Muscle of leg (tissue), 11 donors: ENCODE results near the gene PSMC4. TPM values are rescaled to one million over a fixed set of nuclear protein-coding genes. Genes with fewer than 3 reads are reported as not detected.
A peak's percentile ranks its signal among the peaks of the same experiment; 100 is the strongest.

Experiments used
- DNase-seq: peaks from one replicate; pipeline ENCODE4 v3.0.0; 2013
- H3K27ac ChIP-seq: one replicate; pipeline ENCODE4 v1.5.1; 2013; ENCODE audit warnings: mild to moderate bottlenecking, low read length, control low read depth
- H3K27me3 ChIP-seq: one replicate; pipeline ENCODE4 v1.6.1; 2013; ENCODE audit warnings: low read length; ENCODE audit not compliant: control insufficient read depth, insufficient read depth
- H3K36me3 ChIP-seq: one replicate; pipeline ENCODE4 v1.6.1; 2013; ENCODE audit warnings: low read length; ENCODE audit not compliant: control insufficient read depth, insufficient read depth
- H3K4me1 ChIP-seq: one replicate; pipeline ENCODE4 v1.6.1; 2013; ENCODE audit warnings: low read length; ENCODE audit not compliant: control insufficient read depth, insufficient read depth
- H3K4me3 ChIP-seq: one replicate; pipeline ENCODE4 v1.5.1; 2013; ENCODE audit warnings: low read length, control low read depth
- H3K9me3 ChIP-seq: replicated peaks from 2 replicates; pipeline ENCODE4 v1.6.1; 2013; ENCODE audit warnings: low read depth, low read length; ENCODE audit not compliant: control insufficient read depth
- WGBS: methylation state at CpG from one replicate; pipeline ENCODE4 v1.1.5; 2013; ENCODE audit warnings: missing lambda C conversion rate; ENCODE audit not compliant: insufficient coverage; 5-methylcytosine and 5-hydroxymethylcytosine counted together
- polyA plus RNA-seq, 8 donors: library from polyadenylated mRNA; unstranded; fragments of 120-200 nt; gene quantifications; one replicate each; pipeline versions ENCODE4 v1.2.1 to v1.2.3, GENCODE V29; 2013; ENCODE audit warnings: inconsistent platforms in 1 of 8, low replicate concordance in 1 of 8; ENCODE audit not compliant: insufficient read length in 8 of 8, insufficient read depth in 1 of 8
- total RNA-seq: library from RNA; stranded (reverse); fragments of 120-200 nt; gene quantifications from one replicate; pipeline ENCODE4 v1.2.4, GENCODE V29; 2013

Gene PSMC4
- total and polyA plus RNA-seq, 9 donors = 53.4 to 66.7 (median 60.6) TPM

DNA sequence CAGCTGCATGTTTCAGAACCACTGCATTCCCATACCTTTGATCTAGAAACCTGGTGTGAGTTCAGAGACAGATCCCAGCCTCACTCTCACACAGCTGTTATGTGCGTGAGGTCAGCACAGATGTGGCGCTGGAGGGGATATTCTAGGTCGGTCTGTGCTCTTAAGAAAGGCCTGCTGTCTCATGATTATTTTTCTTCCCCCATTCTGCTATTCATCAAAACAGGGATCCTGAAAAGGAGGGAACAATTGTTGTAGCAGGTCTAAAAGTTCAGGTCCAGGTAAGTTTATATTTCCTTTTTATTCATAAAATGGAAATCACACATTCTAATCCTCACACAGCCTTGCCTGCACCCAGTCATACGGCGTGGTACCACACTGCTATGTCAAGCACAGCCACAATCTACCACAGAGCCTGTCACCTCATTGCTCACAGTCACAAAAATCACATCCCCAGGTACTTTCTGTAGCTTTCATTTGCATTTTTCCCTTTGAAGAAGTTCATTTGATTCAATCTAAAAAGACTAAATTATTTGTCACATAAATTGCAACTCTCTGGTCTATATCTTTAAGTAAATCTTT is 26.8 kb downstream of the PSMC4 start:
- Histone ChIP-seq H3K9me3 (peaks cover 4% of the 10 kb centered on the region), H3K27ac (peak overlapping the region; percentile 89), H3K4me3 (peak overlapping the region; percentile 66), H3K27me3 (no peaks in the 10 kb centered on the region), H3K36me3 (no peaks in the 10 kb centered on the region), H3K4me1 (peaks cover 12% of the 10 kb centered on the region)
- 96% methylated on average over 2 of the region's 5 CpGs for WGBS
- DNase-seq = no peak

- Histone ChIP-seq H3K27ac (no peak overlapping the region), H3K4me1 (peaks cover 12% of the 10 kb centered on the region), H3K27me3 (no peaks in the 10 kb centered on the region), H3K36me3 (no peaks in the 10 kb centered on the region), H3K9me3 (peaks cover 4% of the 10 kb centered on the region), H3K4me3 (no peak overlapping the region)
- WGBS = 95% methylated on average over 2 of the region's 4 CpGs
- DNase-seq = no peak
Measured at GRCh38 chr19:39998501-39998900, 27.5 kb downstream of the PSMC4 start.

DNA sequence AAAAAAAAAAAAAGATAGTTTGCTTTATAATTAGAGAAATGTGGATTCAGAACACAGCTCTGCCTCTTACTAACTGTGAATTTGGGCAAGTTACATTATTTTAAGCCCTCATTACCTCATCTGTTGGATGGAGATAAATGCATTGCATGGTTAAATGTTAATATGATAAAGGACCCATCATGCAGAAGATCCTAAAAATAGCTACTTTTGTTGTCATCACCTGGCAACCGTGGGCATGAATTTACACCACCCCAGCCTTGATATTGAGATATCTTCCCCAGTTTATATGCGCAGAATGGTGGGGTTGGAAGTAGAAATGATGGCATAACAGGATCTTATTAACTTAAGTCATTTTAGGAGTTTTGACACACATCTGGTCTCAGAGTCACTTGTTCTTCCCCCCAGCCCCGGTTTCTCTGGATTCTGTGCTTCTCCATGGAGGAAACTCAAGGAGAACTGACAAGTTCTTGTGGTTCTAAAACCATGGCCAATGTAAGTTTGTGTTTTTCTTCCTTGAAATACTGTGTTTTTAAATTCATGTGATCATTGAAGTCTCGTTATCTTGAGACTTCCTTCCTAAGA is 34.8 kb downstream of the PSMC4 start:
- no peak for DNase-seq
- no peak overlapping the region for H3K4me3 ChIP-seq
- H3K27me3 ChIP-seq = no peaks in the 10 kb centered on the region
- 100% methylated on average over 1 of the region's 4 CpGs for WGBS
- H3K27ac ChIP-seq = no peak overlapping the region
- H3K36me3 ChIP-seq = peaks cover 16% of the 10 kb centered on the region
- H3K4me1 ChIP-seq = peaks cover 4% of the 10 kb centered on the region
- H3K9me3 ChIP-seq = peaks cover 3% of the 10 kb centered on the region

DNA sequence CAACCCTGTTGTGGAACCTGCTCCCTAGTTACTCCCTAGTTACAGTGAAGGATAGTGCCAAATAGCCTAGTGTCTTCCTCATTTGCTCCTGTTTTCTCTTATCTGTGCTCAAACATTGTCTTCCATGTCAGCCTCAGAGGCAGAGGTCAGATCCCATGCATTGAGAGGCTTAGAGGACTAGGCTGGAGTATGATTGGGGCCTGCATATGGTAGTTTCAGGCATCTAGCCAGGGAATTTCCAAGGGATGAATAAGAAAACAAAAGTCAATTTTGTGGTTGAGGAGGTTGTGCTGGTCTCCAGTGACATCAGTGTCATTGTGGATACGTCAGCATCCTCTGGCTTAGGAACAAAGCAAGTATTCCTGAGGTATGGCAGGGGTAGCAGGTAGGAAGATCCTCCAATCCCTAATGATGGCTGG is 35.3 kb downstream of the PSMC4 start:
- peak; percentile 10 for DNase-seq
- no CpG with 5 or more reads among the region's 1 CpG for WGBS
- H3K36me3 ChIP-seq = peaks cover 16% of the 10 kb centered on the region
- peaks cover 3% of the 10 kb centered on the region for H3K9me3 ChIP-seq
- peaks cover 4% of the 10 kb centered on the region for H3K4me1 ChIP-seq
- no peak overlapping the region for H3K27ac ChIP-seq
- H3K4me3 ChIP-seq = no peak overlapping the region
- no peaks in the 10 kb centered on the region for H3K27me3 ChIP-seq

GRCh38 chr19:40009674-40010073 is 38.7 kb downstream of the PSMC4 start:
- no peak for DNase-seq
- Histone ChIP-seq H3K27ac (no peak overlapping the region), H3K4me1 (peaks cover 4% of the 10 kb centered on the region), H3K9me3 (peaks cover 13% of the 10 kb centered on the region), H3K36me3 (peaks cover 20% of the 10 kb centered on the region), H3K27me3 (no peaks in the 10 kb centered on the region), H3K4me3 (no peak overlapping the region)

DNA sequence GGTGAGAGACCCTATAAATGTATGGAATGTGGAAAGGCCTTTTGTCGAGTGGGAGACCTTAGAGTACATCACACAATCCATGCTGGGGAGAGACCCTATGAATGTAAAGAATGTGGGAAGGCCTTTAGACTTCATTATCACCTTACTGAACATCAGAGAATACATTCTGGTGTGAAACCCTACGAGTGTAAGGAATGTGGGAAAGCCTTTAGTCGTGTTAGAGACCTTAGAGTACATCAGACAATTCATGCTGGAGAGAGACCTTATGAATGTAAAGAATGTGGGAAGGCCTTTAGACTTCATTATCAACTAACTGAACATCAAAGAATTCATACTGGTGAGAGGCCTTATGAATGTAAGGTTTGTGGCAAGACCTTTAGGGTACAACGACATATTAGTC is 43.0 kb downstream of the PSMC4 start:
- no peaks in the 10 kb centered on the region for H3K27me3 ChIP-seq
- no peaks in the 10 kb centered on the region for H3K4me1 ChIP-seq
- WGBS = no CpG with 5 or more reads among the region's 4 CpGs
- H3K36me3 ChIP-seq = peaks cover 10% of the 10 kb centered on the region
- DNase-seq = no peak
- H3K9me3 ChIP-seq = peaks cover 32% of the 10 kb centered on the region
- no peak overlapping the region for H3K27ac ChIP-seq
- no peak overlapping the region for H3K4me3 ChIP-seq

DNA sequence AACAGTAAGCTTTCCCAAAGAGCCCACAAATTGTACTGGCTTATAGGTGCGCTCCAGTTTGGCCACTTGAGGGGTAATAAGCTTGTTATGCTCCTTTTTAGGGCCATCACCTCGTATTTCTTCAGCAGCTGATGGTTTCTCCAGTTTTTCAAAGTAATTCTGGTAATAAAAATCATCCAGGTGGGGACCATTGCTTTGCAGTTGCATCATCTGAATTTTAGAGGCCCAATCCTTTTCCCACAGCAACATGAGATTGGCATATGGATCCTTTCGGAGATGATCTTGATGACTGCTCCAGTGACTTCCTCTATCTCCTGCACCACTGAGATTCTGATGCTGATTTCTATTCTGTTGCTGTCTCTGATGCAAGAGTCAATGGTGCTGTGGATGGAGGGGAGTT is 53.0 kb downstream of the PSMC4 start:
- H3K9me3 ChIP-seq = peaks cover 50% of the 10 kb centered on the region

DNA sequence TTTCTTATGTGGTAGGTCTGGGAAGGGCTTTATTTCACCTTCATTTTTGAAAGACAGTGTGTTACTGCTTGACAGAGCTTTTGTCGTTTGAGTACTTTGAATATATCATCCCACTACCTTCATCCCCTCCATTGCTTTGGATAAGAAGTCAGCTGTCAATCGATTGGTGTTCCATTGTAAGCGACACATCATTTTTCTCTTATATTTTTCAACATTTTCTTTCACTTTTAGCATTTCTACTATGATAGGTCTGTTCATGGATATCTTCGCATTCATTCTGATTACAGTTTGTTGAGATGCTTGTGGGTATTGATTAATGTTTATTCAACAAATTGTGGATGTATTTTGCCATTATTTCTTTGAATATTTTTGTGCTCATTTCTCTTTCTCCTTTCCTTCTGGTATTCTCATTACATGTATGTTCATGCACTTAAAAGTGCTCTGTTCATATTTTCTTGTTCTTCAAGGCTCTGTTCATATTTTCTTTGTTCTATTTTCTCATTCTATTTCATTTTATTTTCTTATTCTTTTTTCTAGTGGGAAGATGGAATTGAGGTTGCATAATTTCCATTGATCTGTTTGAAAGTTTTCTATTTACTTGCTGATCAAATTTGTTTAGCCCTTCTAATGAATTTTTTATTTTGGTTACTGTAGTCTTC is 55.1 kb downstream of the PSMC4 start:
- Histone ChIP-seq H3K27ac (no peak overlapping the region), H3K27me3 (no peaks in the 10 kb centered on the region), H3K4me1 (no peaks in the 10 kb centered on the region), H3K9me3 (peaks cover 62% of the 10 kb centered on the region), H3K4me3 (no peak overlapping the region), H3K36me3 (no peaks in the 10 kb centered on the region)
- no peak for DNase-seq
- no CpG with 5 or more reads among the region's 4 CpGs for WGBS

More for the DNA sequence above, 53.0 kb downstream of the PSMC4 start:
- Histone ChIP-seq H3K36me3 (no peaks in the 10 kb centered on the region), H3K4me1 (no peaks in the 10 kb centered on the region), H3K4me3 (no peak overlapping the region), H3K27me3 (no peaks in the 10 kb centered on the region), H3K27ac (no peak overlapping the region)
- WGBS = 100% methylated on average over 1 of the region's 3 CpGs
- no peak for DNase-seq

DNA sequence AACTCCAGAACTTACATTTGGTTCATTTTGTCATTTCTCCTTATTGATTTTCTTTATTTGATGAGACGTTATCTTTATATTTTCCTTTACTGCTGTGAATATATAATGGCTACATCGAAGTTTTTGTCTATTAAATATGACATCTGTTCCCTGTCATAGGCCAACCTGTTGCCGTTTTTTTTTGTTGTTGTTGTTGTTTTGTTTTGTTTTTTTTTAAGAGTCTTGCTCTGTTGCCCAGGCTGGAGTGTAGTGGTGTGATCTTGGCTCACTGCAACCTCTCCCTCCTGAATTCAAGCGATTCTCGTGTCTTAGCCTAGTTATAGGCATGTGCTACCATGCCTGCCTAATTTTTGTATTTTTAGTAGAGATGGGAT is 55.6 kb downstream of the PSMC4 start:
- Histone ChIP-seq H3K27me3 (no peaks in the 10 kb centered on the region), H3K4me1 (no peaks in the 10 kb centered on the region), H3K27ac (no peak overlapping the region), H3K9me3 (peaks cover 67% of the 10 kb centered on the region), H3K4me3 (no peak overlapping the region), H3K36me3 (no peaks in the 10 kb centered on the region)
- 93% methylated on average over 2 of the region's 5 CpGs for WGBS
- DNase-seq = no peak
